B cell (primary cell): ENCODE measurements around the gene CCDC106. TPM values are rescaled to one million over a fixed set of nuclear protein-coding genes. Genes with fewer than 3 reads are reported as not detected.

Experiments
- ATAC-seq: fragments of 200-7000 bp; cut with Tn5 transposase; one replicate; pipeline ENCODE4 v1.10.0; 2021; ENCODE audit warnings: low read depth, mild to moderate bottlenecking, moderate number of reproducible peaks, moderate library complexity
- CTCF ChIA-PET: fragments of 350-600 bp; sonication (Branson Sonifier 250); formaldehyde crosslinking; loops from one replicate; lab custom pipeline; 2021; ENCODE audit warnings: antibody characterized with exemption, inconsistent platforms; lab: Charles Lee
- POLR2A ChIA-PET: fragments of 350-600 bp; sonication (Branson Sonifier 250); formaldehyde crosslinking; loops from one replicate; lab custom pipeline; 2021; ENCODE audit warnings: antibody characterized with exemption; lab: Charles Lee
- DNase-seq: peaks from one replicate; pipeline ENCODE4 v3.0.0; 2013
- H2AFZ ChIP-seq: 2 replicates; pipeline ENCODE4 v1.6.1; 2012; ENCODE audit warnings: mild to moderate bottlenecking, low read depth, low read length; ENCODE audit not compliant: insufficient read depth, poor library complexity, severe bottlenecking
- H3K27ac ChIP-seq, 2 donors: 1 replicate in 1 of 2; 2 replicates in 1 of 2; pipeline ENCODE4 v1.5.1; 2012 to 2013; ENCODE audit warnings: low read length in 2 of 2, mild to moderate bottlenecking in 2 of 2, moderate library complexity in 1 of 2
- H3K27me3 ChIP-seq, 4 experiments: fragments of 200-600 bp in 1 of 4; sonication (generic) in 1 of 4; replicated peaks in 1 of 4; 1 replicate in 2 of 4; 2 replicates in 2 of 4; pipeline versions ENCODE4 v1.6.1 to v1.7.0; 2013 to 2016; ENCODE audit warnings: low read length in 3 of 4, mild to moderate bottlenecking in 2 of 4, mixed read lengths in 1 of 4, moderate library complexity in 1 of 4; ENCODE audit not compliant: insufficient read depth in 4 of 4, control insufficient read depth in 3 of 4; ENCODE audit errors: control extremely low read depth in 1 of 4
- H3K36me3 ChIP-seq, 2 experiments: replicated peaks in 1 of 2; 1 replicate in 1 of 2; 2 replicates in 1 of 2; pipeline versions ENCODE4 v1.6.1 to v1.7.1; 2013; ENCODE audit warnings: low read length in 1 of 2; ENCODE audit not compliant: insufficient read depth in 2 of 2, control insufficient read depth in 1 of 2; ENCODE audit errors: control extremely low read depth in 1 of 2, extremely low read depth in 1 of 2
- H3K4me1 ChIP-seq, 2 donors: fragments of 200-600 bp in 1 of 2; sonication (generic) in 1 of 2; 1 replicate in 1 of 2; 2 replicates in 1 of 2; pipeline versions ENCODE4 v1.5.1 to v1.6.1; 2013 to 2017; ENCODE audit warnings: low read length in 2 of 2; ENCODE audit not compliant: control insufficient read depth in 2 of 2, insufficient read depth in 2 of 2
- H3K4me2 ChIP-seq: replicated peaks from 2 replicates; pipeline ENCODE3; 2012; ENCODE audit warnings: mild to moderate bottlenecking, low read depth, low read length; ENCODE audit not compliant: poor library complexity, severe bottlenecking
- H3K4me3 ChIP-seq, 5 experiments: fragments of 200-600 bp in 1 of 5; sonication (generic) in 1 of 5; 1 replicate in 3 of 5; 2 replicates in 2 of 5; pipeline versions ENCODE4 v1.5.1 to v1.7.0; 2011 to 2016; ENCODE audit warnings: low read length in 4 of 5, mild to moderate bottlenecking in 4 of 5, low read depth in 2 of 5, control low read depth in 1 of 5, moderate library complexity in 1 of 5; ENCODE audit not compliant: insufficient read depth in 1 of 5; ENCODE audit errors: control extremely low read depth in 1 of 5, extremely low read depth in 1 of 5
- H3K79me2 ChIP-seq: fragments of 200-600 bp; sonication (generic); one replicate; pipeline ENCODE4 v1.6.0; 2016; ENCODE audit warnings: low read length; ENCODE audit not compliant: control insufficient read depth, insufficient read depth
- H3K9ac ChIP-seq: fragments of 200-600 bp; sonication (generic); 2 replicates; pipeline ENCODE4 v1.6.1; 2017; ENCODE audit warnings: mild to moderate bottlenecking, low read length, moderate library complexity
- H3K9me3 ChIP-seq, 3 donors: one replicate each; pipeline versions ENCODE4 v1.6.1 to v1.7.1; 2013; ENCODE audit warnings: low read length in 2 of 3; ENCODE audit not compliant: control insufficient read depth in 2 of 3, insufficient read depth in 1 of 3; ENCODE audit errors: control extremely low read depth in 1 of 3
- H4K20me1 ChIP-seq: 2 replicates; pipeline ENCODE4 v1.6.0; 2012; ENCODE audit warnings: mild to moderate bottlenecking, low read length; ENCODE audit not compliant: insufficient read depth, control insufficient read depth, poor library complexity, severe bottlenecking
- H3K27ac Mint-ChIP-seq: one replicate; pipeline ENCODE4 v1.8.0; 2021; ENCODE audit warnings: mixed read lengths
- H3K27me3 Mint-ChIP-seq: one replicate; pipeline ENCODE4 v1.8.0; 2021; ENCODE audit warnings: mixed read lengths
- H3K4me1 Mint-ChIP-seq: one replicate; pipeline ENCODE4 v1.8.0; 2021; ENCODE audit warnings: mixed read lengths
- H3K4me3 Mint-ChIP-seq: one replicate; pipeline ENCODE4 v1.8.0; 2021; ENCODE audit warnings: mixed read lengths
- H3K9me3 Mint-ChIP-seq: one replicate; pipeline ENCODE4 v1.8.0; 2022; ENCODE audit warnings: mixed read lengths; ENCODE audit not compliant: insufficient read depth
- CTCF ChIP-seq: fragments of 200-600 bp; IDR thresholded peaks from one replicate; pipeline ENCODE4 v1.8.0; 2022; ENCODE audit warnings: antibody characterized with exemption, mild to moderate bottlenecking
- EZH2 ChIP-seq: IDR thresholded peaks from 2 replicates; pipeline ENCODE4 v1.6.1; 2012; ENCODE audit warnings: borderline replicate concordance, low read depth, mild to moderate bottlenecking, moderate library complexity, low read length; ENCODE audit not compliant: insufficient read depth, poor library complexity, severe bottlenecking
- WGBS: methylation state at CpG from one replicate; pipeline ENCODE4 v1.1.5; 2013; ENCODE audit warnings: missing lambda C conversion rate; ENCODE audit not compliant: insufficient coverage; 5-methylcytosine and 5-hydroxymethylcytosine counted together
- intact Hi-C: fragments of 100-400 bp; cut with micrococcal nuclease; formaldehyde crosslinking; loops from one replicate; pipeline ENCODE4 v1.10.0; 2022
- polyA plus RNA-seq: library from polyadenylated mRNA; depleted of rRNA; stranded (reverse); fragments of >200 nt; gene quantifications from 2 replicates; pipeline ENCODE4 v1.2.3, GENCODE V29; 2012
- total RNA-seq, 2 donors: library from RNA; stranded (reverse); fragments of 120-200 nt in 1 of 2; gene quantifications; 1 replicate in 1 of 2; 2 replicates in 1 of 2; pipeline versions ENCODE4 v1.2.3 to v1.2.4, GENCODE V29; 2013 to 2022

Gene CCDC106
- total and polyA plus RNA-seq, 2 donors (not counting 1 experiment from before 2014, with no cell fraction given) = 25.2 to 52.1 TPM

GRCh38 chr19:55686311-55687050 is 38.5 kb downstream of the CCDC106 start:
- no peak for TF ChIP-seq CTCF
- TF ChIP-seq EZH2 = no peak
- Histone ChIP-seq H2AFZ (no peak overlapping the region), H3K27ac (no peak overlapping the region), H3K4me3 (no peak overlapping the region), H3K36me3 (peaks cover 0 to 85% of the 10 kb centered on the region in 2 experiments), H3K9ac (no peak overlapping the region), H3K27me3 (no peaks in the 10 kb centered on the region), H4K20me1 (peaks cover 89% of the 10 kb centered on the region), H3K9me3 (no peaks in the 10 kb centered on the region), H3K4me2 (no peak overlapping the region), H3K79me2 (peaks cover 84% of the 10 kb centered on the region), H3K4me1 (peaks cover 9 to 33% of the 10 kb centered on the region in 2 donors)
- WGBS = 95% methylated on average over 28 of the region's 29 CpGs
- intact Hi-C loops = no loop called here
- Mint-ChIP-seq H3K9me3 (no peaks in the 10 kb centered on the region), H3K4me3 (no peak overlapping the region), H3K27ac (no peak overlapping the region), H3K4me1 (peaks cover 40% of the 10 kb centered on the region), H3K27me3 (no peaks in the 10 kb centered on the region)
- POLR2A ChIA-PET = no interaction called here
- DNase-seq (no peak), ATAC-seq (no peak)
- CTCF ChIA-PET = no interaction called here
